Measurements from ENCODE around the gene MEN1. TPM values are rescaled to one million over a fixed set of nuclear protein-coding genes. Genes with fewer than 3 reads are reported as not detected.

Gene MEN1
- total and polyA plus RNA-seq, 9 of the 15 experiments (the other 6 are each of a cell fraction or from before 2014, with no cell fraction given): 3.4 to 57.2 (median 19.3) TPM

DNA sequence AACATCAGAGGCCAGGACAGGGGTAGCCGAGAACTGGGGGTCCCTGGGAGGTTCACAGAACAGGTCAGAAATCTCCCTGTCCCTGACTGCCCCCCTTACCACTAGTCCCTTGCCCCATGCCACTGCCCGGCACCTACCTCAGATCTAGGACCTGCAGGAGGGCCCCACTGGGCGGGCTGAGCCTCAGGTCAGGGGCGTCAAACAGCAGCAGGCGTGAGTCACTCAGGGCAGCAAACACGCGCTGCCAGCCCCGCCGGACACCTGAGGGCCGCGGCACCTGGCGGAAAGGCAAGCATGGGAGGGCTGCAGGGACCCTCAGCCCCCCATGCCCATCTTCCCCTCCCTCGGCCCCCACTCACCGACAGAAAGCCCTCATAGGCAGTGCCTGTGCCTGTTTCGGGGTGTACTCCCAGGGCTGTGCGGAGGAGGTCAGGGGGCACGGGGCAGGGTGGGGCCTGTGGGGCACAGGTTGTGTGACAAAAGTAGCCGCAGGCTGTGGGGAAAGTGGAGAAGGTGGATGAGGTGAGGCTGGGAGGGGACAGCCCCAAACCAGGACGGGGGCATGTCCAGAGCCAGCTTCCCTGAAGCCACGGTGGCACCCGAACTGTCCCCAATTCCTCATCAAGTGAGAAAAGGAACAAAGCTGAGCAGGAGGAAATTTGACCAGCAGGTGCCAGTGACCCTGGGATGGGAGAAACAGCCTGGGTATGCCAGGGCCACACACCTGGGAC, 22.3 kb upstream of the MEN1 start:
- H3K4me3 ChIP-seq: no peak overlapping the region
- peaks cover 56% of the 10 kb centered on the region for H3K36me3 ChIP-seq (ENCODE audit: control insufficient read depth, insufficient read depth, low read length)
- BruUV-seq (replicated peaks): no TSS peak
- no peaks in the 10 kb centered on the region for H3K9me3 ChIP-seq (replicated peaks; ENCODE audit: control insufficient read depth, insufficient read depth, low read depth, low read length)
- intact Hi-C loops (cut with micrococcal nuclease): no loop called here
- CTCF ChIA-PET (ENCODE audit: low intra/inter-chr PET ratio): no interaction called here
- no peak overlapping the region for H3K4me2 ChIP-seq (ENCODE audit: insufficient read depth, low read length)
- WGBS (ENCODE audit: insufficient coverage, low coverage, missing lambda C conversion rate): 89% methylated on average over 12 of the region's 21 CpGs
- ATAC-seq: no peak
- H3K9ac ChIP-seq (ENCODE audit: insufficient read depth in 1 of 2, low read depth in 2 of 2, low read length in 2 of 2): peak overlapping the region in 1 of 2 experiments; percentile 45; a peak in 1 of 4 replicates
- no peak overlapping the region for H2AFZ ChIP-seq (ENCODE audit: low read depth, low read length)
- no peaks in the 10 kb centered on the region for H3K27me3 ChIP-seq (ENCODE audit: control insufficient read depth in 2 of 2, insufficient read depth in 2 of 2, low read length in 2 of 2)
- no peaks in the 10 kb centered on the region for H3K79me2 ChIP-seq (ENCODE audit: control insufficient read depth, insufficient read depth, low read length)
- POLR2A ChIA-PET: interaction anchor here (0.8 kb wide), 1 partner anchor 45 kb away, joined by 3 read pairs; no protein-coding TSS in a partner anchor
- H4K20me1 ChIP-seq (replicated peaks; ENCODE audit: control insufficient read depth, insufficient read depth, low read length): no peaks in the 10 kb centered on the region
- peaks cover 9 to 45% of the 10 kb centered on the region in 2 experiments; a peak in 4 of 5 replicates for H3K4me1 ChIP-seq (replicated peaks in 1 of 2; ENCODE audit: control insufficient read depth in 2 of 2, insufficient read depth in 2 of 2, low read length in 2 of 2)
- no peak for FAIRE-seq
- no peak for DNase-seq (ENCODE audit: extremely low read depth in 1 of 4, low spot score in 3 of 4)
- no peaks in the 10 kb centered on the region for H3K9me1 ChIP-seq (ENCODE audit: control insufficient read depth, insufficient read depth, low read length)
- no peak overlapping the region for H3K27ac ChIP-seq (ENCODE audit: extremely low read depth, low read depth, low read length)
- in situ Hi-C loops (cut with MboI): no loop called here
- TF ChIP-seq NFATC3 (IDR thresholded peaks at IDR 0.05) (no peak), HMG20A (CRISPR knock-in tag; conservative IDR thresholded peaks at IDR 0.05) (no peak), ZNF551 (CRISPR knock-in tag; IDR thresholded peaks at IDR 0.05) (no peak), MCM5 (IDR thresholded peaks at IDR 0.05; ENCODE audit: low read depth) (no peak), RBFOX2 (IDR thresholded peaks at IDR 0.05; ENCODE audit: low read depth, low read length) (no peak), SIN3A (IDR thresholded peaks at IDR 0.05; ENCODE audit: borderline replicate concordance in 2 of 2, control insufficient read depth in 1 of 2, low read depth in 2 of 2, low read length in 2 of 2) (no peak), MYC (IDR thresholded peaks at IDR 0.05; ENCODE audit: low read depth, low read length) (no peak), MYC (CRISPR knock-in tag; IDR thresholded peaks at IDR 0.05; ENCODE audit: borderline replicate concordance, low read depth) (no peak), DPF2 (IDR thresholded peaks at IDR 0.05) (no peak), MTA2 (IDR thresholded peaks at IDR 0.05; ENCODE audit: low read depth) (no peak), MEF2A (IDR thresholded peaks at IDR 0.05; ENCODE audit: control insufficient read depth, low read depth, low read length) (no peak), ZNF57 (CRISPR knock-in tag; IDR thresholded peaks at IDR 0.05) (no peak), ESRRA (IDR thresholded peaks at IDR 0.05; ENCODE audit: borderline replicate concordance, low read depth) (no peak)
- TF ChIP-seq, protein P1, sequence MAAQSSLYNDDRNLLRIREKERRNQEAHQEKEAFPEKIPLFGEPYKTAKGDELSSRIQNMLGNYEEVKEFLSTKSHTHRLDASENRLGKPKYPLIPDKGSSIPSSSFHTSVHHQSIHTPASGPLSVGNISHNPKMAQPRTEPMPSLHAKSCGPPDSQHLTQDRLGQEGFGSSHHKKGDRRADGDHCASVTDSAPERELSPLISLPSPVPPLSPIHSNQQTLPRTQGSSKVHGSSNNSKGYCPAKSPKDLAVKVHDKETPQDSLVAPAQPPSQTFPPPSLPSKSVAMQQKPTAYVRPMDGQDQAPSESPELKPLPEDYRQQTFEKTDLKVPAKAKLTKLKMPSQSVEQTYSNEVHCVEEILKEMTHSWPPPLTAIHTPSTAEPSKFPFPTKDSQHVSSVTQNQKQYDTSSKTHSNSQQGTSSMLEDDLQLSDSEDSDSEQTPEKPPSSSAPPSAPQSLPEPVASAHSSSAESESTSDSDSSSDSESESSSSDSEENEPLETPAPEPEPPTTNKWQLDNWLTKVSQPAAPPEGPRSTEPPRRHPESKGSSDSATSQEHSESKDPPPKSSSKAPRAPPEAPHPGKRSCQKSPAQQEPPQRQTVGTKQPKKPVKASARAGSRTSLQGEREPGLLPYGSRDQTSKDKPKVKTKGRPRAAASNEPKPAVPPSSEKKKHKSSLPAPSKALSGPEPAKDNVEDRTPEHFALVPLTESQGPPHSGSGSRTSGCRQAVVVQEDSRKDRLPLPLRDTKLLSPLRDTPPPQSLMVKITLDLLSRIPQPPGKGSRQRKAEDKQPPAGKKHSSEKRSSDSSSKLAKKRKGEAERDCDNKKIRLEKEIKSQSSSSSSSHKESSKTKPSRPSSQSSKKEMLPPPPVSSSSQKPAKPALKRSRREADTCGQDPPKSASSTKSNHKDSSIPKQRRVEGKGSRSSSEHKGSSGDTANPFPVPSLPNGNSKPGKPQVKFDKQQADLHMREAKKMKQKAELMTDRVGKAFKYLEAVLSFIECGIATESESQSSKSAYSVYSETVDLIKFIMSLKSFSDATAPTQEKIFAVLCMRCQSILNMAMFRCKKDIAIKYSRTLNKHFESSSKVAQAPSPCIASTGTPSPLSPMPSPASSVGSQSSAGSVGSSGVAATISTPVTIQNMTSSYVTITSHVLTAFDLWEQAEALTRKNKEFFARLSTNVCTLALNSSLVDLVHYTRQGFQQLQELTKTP (IDR thresholded peaks at IDR 0.05; ENCODE audit: low read depth in 1 of 2, partially characterized antibody in 2 of 2): no peak
- TF ChIP-seq, protein P2, sequence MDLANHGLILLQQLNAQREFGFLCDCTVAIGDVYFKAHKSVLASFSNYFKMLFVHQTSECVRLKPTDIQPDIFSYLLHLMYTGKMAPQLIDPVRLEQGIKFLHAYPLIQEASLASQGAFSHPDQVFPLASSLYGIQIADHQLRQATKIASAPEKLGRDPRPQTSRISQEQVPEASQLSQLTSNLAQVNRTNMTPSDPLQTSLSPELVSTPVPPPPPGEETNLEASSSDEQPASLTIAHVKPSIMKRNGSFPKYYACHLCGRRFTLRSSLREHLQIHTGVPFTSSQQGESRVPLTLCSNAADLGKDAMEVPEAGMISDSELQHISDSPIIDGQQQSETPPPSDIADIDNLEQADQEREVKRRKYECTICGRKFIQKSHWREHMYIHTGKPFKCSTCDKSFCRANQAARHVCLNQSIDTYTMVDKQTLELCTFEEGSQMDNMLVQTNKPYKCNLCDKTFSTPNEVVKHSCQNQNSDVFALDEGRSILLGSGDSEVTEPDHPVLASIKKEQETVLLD (IDR thresholded peaks at IDR 0.05): no peak
- TF ChIP-seq, protein P3, sequence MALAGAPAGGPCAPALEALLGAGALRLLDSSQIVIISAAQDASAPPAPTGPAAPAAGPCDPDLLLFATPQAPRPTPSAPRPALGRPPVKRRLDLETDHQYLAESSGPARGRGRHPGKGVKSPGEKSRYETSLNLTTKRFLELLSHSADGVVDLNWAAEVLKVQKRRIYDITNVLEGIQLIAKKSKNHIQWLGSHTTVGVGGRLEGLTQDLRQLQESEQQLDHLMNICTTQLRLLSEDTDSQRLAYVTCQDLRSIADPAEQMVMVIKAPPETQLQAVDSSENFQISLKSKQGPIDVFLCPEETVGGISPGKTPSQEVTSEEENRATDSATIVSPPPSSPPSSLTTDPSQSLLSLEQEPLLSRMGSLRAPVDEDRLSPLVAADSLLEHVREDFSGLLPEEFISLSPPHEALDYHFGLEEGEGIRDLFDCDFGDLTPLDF (CRISPR knock-in tag; IDR thresholded peaks at IDR 0.05): no peak
